Fibroblast of peridontal ligament (primary cell): Measurements from ENCODE around the gene MRPS5.

Source experiments
- DNase-seq: peaks from one replicate; pipeline ENCODE4 v3.0.0-alpha.2; 2010; ENCODE audit errors: extremely low read depth

MRPS5 gene

DNA sequence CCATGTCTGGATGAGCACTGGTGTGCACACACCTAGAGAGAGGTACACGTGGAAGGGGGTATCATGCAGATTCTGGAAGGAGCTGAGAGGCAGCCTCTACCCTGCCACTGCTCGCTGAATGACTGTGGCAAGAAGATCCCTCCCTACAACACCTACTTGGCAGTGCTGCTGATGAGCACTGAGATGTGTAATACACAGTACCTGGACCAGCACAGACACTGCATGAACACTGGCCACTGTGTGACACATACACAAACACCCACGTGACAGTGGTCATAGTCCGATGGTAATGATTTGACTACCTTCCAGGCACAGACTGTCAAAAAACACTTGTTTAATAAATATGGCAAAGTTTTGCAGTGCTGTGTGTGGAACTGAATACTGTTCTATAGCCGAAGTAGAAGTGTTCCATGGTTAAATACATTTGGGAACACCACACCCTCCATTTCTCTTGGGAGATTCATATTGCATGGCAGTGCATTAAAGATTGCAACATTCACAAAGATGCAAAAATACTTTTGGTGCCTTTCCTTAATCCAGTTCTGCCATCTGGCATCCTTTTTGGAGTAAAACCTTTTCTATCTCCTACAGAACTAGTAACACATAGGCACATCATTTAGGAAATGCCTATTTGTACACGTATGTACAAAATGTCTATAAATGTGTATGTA lies 29.6 kb downstream of the MRPS5 start:
- no peak for DNase-seq

DNA sequence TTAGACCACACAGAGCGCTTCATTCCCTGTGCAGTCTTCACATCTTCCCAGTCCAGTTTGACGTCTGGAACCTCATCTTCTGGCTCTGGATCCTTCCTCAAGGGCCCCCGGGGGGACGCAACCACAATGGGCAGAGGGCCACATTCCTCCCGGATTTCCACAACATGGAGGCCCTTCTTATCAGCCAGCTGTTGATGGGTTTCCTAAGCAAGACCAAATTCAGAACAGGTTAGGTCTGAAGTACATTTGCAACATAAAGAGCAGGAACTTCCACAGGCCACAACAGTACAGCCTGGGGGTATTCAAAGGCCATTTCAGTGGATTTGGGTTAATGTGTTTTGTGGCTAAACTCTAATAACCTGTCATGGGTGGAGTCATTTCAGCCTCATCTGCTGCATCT lies 34.2 kb downstream of the MRPS5 start:
- DNase-seq, result no peak

DNA sequence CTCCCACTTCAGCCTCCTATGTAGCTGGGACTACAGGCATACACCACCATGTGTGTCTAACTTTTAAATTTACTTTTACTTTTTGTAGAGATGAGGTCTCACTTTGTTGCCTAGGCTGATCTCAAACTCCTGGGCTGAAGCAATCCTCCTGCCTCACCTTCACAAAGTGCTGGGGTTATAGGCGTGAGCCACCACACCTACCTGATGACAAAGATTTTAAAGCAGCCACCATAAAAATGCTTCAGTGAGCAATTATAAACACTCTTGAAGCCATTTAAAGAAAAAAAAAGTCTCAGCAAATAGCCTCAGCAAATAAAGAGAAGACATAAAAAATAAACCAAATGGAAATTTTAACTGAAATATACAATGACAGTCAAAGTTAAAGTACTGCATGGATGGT lies 35.6 kb downstream of the MRPS5 start:
- no peak for DNase-seq

DNA sequence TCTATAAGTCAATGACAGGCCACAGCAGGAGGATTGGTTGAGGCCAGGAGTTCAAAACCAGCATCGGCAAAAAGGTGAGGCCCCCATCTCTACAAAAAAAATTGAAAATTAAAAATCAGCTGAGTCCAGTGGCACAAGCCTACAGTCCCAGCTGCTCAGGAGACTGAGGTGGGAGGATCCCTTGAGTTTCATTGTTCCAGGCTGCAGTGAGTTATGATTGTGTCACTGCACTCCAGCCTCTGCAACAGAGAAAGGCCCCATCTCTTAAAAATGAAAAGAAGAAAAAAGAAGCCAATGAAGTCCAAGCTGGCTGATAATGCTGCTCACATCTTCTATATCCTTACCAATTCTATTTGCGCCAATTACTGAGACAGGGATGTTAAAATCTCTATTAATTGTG lies 39.1 kb downstream of the MRPS5 start:
- DNase-seq, result no peak

DNA sequence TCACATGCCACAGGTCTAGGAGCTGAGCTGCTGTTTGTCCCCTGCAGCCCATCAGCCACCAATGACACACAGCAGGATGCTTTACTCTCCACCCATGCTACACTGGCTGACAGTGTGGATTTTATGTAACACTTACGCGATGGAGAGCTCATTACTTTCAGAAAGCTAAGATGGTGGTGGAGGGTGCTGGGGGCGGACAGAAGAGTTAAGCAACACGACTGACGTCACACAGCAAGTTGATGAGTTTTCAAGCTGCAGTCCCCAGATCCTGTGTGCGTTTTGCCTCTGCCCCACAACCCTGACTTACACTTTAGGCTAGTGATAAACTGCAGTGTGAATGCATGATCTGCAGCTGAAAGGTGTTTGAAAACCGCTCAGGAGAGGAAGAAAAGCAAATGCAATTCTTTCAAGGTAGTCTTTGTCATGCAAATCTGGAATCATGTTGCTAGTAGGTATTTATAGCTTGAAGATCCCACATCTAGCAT lies 42.4 kb downstream of the MRPS5 start:
- no peak for DNase-seq

DNA sequence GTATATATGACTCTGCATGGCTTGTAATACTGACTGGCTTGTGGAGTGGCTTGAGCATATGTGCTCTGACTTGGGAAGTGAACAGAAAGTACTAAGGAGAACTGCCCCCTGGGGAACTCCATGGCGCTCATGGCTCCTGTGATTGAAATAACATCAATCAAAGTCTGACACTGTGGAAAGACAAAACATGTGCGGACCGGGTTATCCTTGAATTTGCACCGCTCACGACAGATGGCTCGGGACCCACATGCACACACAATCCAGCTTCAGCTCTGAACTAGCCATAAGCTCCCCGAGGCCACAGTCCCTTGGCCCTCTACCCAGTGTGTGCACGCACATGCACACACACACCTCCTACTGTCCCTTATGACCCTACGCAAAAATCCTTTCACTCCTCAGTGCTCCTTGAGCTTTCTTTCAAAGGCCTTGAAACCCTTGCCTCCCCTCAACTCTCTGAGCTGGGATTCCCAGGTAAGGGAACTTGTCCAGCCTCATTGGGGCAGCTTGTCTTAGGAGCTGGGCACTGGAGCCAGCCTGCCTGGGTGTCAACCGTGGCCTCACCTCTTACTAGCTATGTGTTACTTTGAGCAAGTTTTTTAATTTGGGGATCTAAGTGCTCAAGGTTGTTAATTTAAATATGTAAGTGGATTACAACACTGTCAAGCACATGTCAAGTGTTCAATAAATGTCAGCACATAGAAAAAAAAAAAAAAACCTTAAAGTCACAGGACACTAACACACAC lies 43.6 kb downstream of the MRPS5 start:
- DNase-seq, result no peak

DNA sequence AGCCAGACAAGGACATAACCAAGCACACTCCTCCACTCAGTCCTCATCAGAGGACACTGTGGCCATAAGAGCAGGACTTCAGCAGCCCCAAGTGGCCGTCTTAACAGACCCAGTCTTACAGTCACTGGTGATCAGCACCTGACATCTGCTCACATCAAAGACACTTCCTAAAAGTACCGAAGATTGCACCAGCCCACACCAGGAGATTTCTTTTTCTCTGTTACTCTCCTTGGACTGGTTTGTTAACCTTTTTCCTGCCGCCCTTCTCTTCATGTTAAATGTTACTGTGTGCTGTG lies 44.1 kb downstream of the MRPS5 start:
- no peak for DNase-seq

DNA sequence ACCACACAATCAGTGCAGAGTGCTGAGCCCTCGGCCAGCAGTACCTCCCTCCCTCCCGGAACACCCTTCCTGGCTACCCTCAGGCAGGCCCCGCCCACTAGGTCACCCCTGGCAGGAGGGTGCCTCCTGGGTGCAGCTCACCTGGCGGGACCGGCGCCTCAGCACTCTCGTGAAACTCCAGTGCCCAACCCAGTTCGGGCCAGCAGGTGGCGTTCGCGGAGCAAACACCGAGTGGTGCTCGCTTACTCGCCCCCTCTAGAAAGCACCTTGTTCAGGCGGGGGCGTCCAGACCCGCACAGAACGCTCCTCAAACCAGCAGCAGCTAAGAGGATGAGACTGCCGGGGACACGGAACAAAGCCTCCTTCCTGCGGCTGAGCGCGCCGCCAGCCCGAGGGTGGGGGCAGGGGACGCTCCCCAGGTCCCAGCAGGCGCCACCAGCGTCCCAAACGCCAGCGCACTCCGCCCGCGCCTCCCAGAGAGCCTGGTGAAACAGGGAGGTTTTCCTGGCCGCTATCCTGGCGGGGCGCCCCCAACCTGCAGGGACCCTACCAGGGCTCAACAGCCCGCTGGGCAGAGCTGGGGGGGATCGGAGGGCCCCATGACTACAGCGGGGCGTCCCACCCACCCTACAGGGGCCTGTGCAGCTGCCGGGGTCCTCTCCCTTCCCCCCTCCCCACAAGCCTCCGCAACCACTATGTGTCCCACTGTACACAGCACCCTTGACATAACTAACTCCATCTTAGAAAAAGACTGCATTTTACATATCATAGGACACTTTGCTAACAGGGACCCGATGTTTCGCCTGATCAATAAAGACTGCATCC lies 44.7 kb downstream of the MRPS5 start:
- peak; percentile 36 for DNase-seq

DNA sequence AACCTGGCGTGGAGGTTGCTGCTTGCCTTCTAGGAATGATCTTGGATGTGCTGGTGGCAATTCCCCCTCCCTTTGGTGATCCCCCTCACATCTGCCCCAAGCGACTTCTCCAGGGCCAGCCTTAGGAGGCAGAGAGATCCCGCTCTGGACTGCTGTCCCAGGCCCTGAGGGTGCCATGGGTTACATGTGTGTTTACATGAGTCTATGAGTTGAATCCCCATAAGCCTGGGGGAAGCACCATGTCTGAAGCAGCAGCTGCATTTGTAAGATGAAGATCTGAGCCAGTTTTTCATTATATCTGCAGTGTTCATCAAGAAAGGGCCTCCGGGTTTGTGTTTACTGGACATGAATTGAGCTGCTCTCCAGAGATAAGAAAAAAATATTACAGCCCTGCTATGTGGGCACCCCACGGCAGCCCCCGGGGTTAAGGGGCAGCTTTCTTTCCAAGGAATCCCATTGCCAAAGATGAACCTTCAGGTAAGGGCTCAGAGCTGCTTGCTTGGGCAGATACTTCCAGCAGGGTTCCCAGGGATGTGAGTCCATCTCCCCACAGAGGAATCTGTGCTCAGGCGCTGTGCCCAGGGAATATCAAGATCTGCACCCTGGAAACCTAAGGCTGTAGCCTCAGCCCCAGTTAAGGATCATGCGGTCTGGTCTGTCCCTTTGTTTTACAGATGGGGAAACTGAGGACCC lies 46.0 kb downstream of the MRPS5 start:
- no peak for DNase-seq

DNA sequence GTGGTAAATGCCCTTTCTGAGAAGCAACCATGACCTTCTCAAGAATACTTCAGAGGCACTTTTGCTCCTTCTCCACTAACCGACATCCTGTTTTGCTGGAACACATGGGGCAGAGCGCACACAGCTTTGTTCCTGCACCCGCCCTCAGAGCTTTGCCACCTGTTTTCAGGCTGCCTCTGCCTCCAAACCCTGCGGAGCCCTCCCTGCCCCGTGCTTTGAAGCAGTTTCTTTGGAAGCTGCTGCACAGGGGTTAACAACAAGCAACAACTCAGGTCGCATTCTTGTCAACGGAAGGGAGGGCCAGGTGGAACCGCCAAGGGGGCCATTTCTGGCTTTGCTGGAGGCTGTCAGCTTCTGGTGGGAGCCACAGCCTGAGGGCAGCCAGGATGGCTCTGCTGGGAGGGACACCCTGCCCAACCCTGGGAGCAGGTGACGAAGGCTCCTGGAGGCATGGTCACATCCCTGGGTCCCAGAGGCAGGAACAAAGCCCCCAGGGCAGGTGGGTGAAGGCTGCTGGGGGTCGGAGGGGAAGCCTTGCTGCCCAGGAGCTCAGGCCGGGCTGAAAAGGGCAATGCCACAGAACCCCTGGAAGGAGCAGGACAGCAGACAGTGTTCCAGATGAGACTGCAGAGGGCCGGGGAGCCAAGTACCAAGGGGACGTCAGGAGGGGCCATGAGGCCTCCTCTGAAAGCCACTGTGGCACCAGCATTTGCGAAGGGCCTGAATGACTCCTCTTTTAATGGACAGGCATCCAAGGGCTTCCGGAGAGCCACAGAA lies 46.8 kb downstream of the MRPS5 start:
- DNase-seq, result no peak

DNA sequence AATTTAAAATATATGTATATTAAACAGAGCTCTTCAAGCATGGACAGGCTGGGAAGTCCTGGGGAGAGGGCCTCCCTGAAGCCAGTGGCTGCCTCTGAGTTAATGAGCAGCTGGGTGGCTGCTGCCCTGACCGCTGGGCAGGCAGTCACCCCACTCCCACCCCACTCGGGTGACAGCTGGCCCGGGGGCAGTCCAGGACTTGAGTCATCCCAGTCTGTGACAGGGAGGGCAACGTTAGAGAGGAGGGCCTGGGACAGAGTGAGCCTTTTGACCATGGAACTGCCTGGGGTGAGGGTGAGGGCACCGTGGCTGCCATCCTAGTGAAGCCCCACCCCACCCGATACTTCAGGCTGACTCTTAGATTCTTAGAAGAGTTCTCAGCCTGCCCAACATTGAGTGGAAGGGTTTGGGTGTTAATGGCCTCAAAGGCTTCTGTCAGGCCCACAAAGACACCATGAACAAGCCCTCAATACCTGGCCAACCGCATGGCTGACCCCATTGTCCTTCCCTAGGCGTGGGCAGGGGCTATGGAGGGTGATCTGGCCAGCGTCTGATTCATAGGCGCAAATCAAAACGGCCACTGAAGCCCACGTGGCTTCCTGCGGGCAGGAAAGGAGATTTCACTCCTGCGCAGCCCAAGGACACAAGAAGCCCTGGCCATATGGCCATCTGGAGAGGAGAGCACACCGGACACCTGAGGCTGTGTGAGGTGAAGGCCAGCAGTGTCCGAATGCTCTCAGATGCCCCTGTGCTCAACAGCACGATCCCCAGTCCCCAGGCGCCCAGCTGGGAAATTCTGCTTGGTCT lies 47.5 kb downstream of the MRPS5 start:
- DNase-seq, result no peak

DNA sequence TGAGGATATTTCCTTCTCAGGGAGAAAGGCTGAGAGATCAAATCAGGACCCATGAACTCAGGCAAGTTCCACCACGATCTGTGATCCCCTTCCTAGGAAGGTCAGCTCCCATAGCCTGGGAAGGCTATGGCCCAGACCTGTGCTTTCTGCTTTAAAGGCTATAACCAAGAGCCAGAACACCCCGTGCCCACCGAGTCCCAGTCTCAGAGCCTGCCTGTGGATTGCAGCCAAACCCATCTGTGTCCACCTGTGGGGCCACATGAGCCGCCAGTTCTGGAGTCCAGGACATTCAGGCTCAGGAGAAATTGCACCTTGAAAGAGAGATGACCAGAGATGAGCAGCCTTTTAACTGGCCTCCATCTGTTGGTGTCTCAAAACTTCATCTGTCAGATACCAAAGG lies 49.2 kb downstream of the MRPS5 start:
- DNase-seq, result no peak

DNA sequence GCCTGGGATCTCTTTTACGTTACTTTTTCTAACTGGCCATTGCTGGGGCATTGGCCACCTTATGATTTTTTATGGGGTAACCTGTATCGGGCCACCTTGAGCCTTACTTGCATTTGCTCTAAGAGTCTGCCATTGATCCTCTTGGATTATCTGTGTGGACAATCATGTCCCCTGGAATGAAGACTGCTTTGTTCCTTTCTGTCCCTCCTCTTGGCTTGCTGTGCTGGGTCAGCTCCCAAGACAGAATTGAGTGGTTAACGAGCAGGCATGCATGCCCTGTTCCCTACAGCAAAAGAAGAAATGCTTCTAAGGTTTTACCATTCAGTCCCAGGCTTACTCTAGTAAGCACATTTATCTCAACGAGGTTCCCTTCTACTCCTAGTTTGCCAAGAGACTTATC lies 49.8 kb downstream of the MRPS5 start:
- no peak for DNase-seq

DNA sequence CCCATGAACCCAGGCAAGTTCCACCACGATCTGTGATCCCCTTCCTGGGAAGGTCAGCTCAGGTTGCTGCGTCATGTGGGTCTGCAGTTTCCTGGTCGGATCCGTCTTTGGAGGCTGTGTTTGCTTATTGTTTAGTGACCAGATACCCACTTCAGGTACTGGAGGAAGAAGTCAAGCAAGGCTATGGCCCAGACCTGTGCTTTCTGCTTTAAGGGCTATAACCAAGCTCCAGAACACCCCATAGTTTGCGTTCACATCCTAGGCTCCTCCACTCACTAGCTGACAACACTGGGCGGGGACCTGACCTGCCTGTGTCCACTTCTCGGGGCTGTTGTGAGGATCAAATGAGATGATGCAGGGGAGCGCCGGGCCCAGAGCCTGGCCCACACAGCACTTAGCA lies 52.1 kb downstream of the MRPS5 start:
- no peak for DNase-seq

DNA sequence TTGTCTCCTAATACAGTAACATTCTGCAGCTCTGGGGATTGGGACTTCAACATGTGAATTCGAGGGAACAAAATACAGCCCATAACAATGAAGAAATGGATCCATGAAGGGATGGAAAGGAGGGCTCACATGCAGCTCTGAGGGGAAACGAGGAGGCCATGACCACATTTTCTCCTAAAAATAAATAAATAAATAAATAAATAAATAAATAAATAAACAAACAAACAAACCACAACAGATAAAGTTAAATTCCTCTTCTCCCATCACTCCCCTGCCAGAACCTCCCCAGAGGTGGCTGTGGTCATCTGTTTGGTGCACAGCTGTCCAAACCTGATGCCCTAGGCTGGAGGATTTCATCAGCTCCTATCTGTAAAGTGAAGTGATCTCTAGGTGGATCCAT lies 53.4 kb downstream of the MRPS5 start:
- DNase-seq, result no peak

DNA sequence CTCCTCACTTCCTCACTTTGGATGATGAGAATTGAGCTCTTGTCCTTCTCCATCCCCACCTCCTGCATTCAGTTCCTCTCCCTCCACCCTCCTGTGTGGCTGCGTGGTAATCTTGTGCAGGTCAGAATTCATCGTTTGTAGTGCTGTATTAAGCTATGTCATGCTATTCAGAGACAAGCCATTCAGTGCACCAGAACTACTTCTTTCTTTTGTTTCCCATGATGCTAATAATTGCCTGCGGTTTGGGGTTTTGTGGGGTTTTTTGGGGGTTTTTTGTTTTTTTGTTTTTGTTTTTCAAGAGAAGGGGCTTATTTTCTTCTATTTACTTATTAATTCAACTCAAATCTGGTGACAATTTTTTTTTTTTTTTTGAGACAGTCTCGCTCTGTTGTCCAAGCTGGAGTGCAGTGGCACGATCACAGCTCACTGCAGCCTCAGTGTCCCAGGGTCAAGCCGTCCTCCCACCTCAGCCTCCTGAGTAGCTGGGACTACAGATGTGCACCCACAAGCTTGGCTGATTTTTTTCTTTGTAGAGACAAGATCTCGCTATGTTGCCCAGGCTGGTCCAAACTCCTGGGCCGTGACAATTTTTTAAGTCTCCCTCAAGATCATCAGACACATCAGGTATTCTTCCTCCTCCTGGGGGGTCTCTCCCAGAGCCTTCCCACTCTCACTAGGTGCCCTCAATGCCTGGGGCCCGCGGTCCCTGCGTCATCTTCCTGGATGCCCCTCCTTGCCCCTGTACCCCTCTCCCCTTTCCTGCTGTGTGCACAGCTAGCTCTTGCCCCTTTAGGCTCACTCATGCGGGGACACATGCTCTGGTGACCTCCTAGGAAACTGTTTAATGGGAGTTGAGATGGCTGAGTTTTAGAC lies 58.3 kb downstream of the MRPS5 start:
- DNase-seq, result no peak

DNA sequence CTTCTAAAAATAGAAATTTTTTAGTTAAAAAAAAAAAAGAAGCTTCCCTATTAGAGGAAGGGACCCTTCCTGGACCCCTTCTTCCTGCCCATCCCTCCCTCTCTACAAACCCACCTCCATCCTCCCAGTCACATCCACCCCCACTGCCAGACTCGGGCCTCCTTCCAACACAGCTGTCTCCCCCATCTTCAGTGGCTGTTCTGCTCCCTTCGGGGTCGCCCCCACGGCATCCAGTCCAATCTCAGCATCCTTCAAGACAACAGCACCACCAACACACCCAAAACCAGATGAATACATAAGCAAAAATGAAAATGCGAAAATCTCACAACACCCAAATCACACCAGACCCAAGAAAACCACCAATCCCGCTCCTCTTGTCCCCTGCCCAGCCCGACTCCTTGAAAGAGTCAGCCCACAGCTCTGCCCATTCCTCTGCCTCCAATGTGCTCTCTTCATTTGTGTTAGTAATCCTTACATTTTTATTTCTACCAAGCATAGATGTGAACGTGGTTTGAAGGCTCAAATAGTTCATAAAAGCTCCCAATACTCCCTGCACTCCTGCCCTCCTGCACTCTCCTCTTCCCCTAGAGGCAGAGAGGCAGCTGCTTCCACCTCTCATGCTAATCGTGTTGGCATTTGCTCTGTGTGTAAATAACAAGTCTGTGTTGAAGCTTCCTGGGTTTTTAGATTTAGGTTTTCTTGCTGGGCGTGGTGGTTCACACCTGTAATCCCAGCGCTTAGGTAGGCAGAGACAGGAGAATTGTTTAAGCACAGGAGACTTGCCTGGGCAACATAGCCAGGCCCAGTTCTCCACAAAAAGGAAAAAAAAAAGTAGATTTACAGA lies 59.1 kb downstream of the MRPS5 start:
- no peak for DNase-seq

DNA sequence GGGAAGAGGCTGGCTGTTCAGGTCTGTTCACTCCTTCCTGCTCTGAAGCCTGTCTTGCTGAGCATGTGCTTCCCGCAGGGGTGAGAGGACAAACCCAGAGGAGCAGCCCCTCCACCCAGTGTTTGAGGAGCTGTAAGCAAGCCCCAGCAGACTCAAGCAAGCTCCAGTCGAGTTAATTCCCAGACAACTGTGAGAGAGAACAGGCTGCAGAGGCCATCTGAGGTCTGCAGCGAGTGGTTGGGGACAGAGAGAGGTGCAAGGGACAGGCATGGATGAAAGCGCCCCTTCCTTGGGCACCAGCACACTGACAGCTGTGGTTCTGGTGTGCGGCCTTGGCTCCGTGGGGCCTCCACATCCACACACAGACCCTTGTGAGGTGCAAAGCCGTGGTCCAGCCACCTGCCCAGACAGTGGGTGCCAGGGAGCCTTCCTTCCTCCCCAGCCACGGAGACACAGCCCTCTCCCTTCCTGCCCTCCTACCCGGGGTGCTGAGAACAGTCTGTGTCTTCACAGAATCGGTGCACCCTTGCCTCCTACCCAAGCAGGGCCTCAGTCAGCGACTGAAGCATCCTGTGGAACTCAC lies 59.9 kb downstream of the MRPS5 start:
- DNase-seq, result no peak
